ENCODE data around the gene SYF2. TPM values are rescaled to one million over a fixed set of nuclear protein-coding genes. Genes with fewer than 3 reads are reported as not detected.

The SYF2 gene
- total and polyA plus RNA-seq, 2 of the 13 experiments (the other 11 are each of a cell fraction or from before 2014, with no cell fraction given) = 17.8 to 34.1 TPM

GRCh38 chr1:25174730-25175612 lies 57.3 kb downstream of the SYF2 start (continued):
- 0 out of 2 replicates have a peak, but pooled peaks have one; percentile 41 for TF ChIP-seq HIVEP1 (CRISPR knock-in tag; IDR thresholded peaks at IDR 0.05)
- TF ChIP-seq ZNF770 (CRISPR knock-in tag; IDR thresholded peaks at IDR 0.05) = peak; percentile 89
- no peak for TF ChIP-seq TCF7L2 (IDR thresholded peaks at IDR 0.05; ENCODE audit: low read depth, low read length)
- no peak for TF ChIP-seq PRMT3 (CRISPR knock-in tag; IDR thresholded peaks at IDR 0.05; ENCODE audit: borderline replicate concordance, low read depth)
- 0 out of 2 replicates have a peak, but pooled peaks have one; percentile 38 for TF ChIP-seq HBP1 (CRISPR knock-in tag; IDR thresholded peaks at IDR 0.05; ENCODE audit: low read depth)
- TF ChIP-seq HOMEZ (CRISPR knock-in tag; IDR thresholded peaks at IDR 0.05; ENCODE audit: low read depth) = no peak
- TF ChIP-seq SAP130 (CRISPR knock-in tag; IDR thresholded peaks at IDR 0.05; ENCODE audit: low read depth) = peak; percentile 50; the same call in 1 of the 2 replicates
- TF ChIP-seq TEAD3 (CRISPR knock-in tag; optimal IDR thresholded peaks at IDR 0.05; ENCODE audit: borderline replicate concordance) = peak; percentile 51
- no peak for TF ChIP-seq MYNN (CRISPR knock-in tag; IDR thresholded peaks at IDR 0.05; ENCODE audit: low read depth)
- no peak for TF ChIP-seq CREB1 (IDR thresholded peaks at IDR 0.05)
- TF ChIP-seq CREB1 (CRISPR knock-in tag; IDR thresholded peaks at IDR 0.05) = no peak; the same call in 1 of the 2 replicates
- TF ChIP-seq FIP1L1 (IDR thresholded peaks at IDR 0.05; ENCODE audit: borderline replicate concordance, insufficient read depth, low read depth, low read length) = no peak
- TF ChIP-seq ADNP (CRISPR knock-in tag; IDR thresholded peaks at IDR 0.05) = peak; percentile 45; the same call in 1 of the 2 replicates
- no peak for TF ChIP-seq ZNF558 (CRISPR knock-in tag; IDR thresholded peaks at IDR 0.05; ENCODE audit: borderline replicate concordance)
- TF ChIP-seq MEIS2 (CRISPR knock-in tag; IDR thresholded peaks at IDR 0.05) = no peak
- peak; percentile 29; the same call in 1 of the 2 replicates for TF ChIP-seq SP5 (CRISPR knock-in tag; IDR thresholded peaks at IDR 0.05; ENCODE audit: borderline replicate concordance, low read depth)
- no peak for TF ChIP-seq ZNF747 (CRISPR knock-in tag; IDR thresholded peaks at IDR 0.05; ENCODE audit: borderline replicate concordance)
- TF ChIP-seq NFAT5 (CRISPR knock-in tag; IDR thresholded peaks at IDR 0.05) = no peak
- no peak for TF ChIP-seq EEA1 (CRISPR knock-in tag; IDR thresholded peaks at IDR 0.05; ENCODE audit: borderline replicate concordance)

All from HepG2 (cell line).